NCI-H187 treated with DMSO at 0.1 percent for 48 hours (cell line): Measurements from ENCODE around the gene PSMD7.

Source experiments
- DNase-seq: peaks from one replicate; lab custom pipeline; 2025; lab: John Stamatoyannopoulos, UW

Gene PSMD7

DNA sequence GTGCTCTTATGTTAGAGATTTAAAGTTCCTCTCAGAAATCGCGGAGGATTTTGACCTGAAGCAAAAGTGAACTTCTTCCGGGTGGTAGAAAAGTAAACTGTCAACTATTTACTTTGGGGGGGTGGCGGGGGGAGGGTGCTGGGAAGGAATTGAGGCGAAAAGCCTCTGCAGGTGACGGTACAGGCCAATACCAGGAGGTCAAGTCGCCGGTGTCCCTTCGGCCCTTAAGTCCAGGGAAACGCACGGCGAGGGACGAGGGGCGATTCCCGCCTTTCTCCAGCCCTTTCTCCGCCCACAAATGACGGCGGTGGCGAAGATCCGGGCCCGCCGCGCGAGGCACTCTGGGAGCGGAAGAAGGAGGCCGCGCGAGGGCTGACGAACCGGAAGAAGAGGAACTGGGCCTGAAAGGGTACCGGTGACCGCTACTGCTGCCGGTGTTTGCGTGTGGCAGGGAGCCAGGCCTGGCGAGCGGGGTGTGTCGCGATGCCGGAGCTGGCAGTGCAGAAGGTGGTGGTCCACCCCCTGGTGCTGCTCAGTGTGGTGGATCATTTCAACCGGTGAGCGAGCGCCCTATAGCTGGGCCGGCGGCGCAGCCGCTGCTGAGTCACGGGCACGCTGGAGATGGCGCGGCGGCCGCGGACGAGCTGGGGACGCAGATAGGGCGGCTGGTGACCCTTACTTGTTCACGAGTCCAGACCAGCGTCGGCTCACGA, at the start of gene PSMD7:
Gene PSMD7, plus strand, starts transcription at position 383 of the 713 bp plus-strand sequence. Its CDS starts 101 bp downstream, at position 484.
- no peak for DNase-seq

DNA sequence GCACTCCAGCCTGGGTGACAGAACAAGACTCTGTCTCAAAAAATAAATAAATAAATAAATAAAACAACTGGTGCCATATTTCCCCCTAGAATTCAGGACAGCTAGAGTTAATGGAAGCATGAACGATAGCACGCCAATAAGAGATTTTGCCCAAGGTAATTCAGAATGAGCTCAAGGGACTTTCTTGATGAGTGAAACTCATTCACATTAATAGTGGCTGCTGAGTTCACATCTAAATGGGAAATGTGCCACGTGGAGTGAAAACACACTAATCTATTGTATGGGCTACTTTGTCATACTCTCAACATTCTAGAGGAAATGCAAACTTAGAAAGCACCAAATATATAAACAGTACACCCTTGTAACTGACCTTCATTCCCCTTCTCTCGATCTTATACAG, 47.4 kb upstream of the PSMD7 start:
- DNase-seq, result no peak

DNA sequence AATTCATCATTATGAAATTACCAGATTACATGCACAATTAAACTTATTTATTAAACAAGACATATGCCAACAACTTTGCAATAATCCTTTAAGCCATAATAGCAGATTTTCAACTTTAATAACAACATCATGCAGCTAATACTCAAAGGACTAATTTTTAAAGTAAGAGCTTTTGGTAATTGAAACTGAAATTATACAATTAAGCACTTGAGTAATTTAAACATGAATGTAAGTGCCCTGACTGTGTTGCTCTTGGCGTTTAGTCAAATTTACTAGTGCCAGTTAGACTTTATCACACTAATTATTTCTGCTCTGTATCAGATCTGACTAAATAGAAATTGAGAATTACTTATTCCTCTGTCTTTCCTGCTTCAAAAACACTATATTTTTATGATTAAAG, 46.8 kb upstream of the PSMD7 start:
- DNase-seq, result no peak

DNA sequence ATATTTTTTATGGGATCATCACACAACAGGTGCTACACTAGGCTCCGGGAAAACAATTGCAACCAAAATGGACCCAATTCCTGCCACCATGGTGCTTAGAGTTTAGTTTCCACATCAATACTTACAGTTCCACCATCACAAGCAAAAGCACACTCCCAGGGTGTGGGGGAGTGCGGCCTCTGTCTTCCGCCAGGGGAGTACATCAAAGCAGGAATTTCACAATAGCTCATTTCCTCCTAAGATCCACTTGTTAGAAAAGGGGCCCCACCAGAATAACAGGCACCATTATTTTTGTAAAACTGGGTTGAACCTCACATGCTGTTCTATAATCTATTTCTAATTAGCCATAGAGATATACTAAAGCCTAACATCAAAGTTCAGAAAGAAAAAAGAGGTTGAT, 44.3 kb upstream of the PSMD7 start:
- no peak for DNase-seq

DNA sequence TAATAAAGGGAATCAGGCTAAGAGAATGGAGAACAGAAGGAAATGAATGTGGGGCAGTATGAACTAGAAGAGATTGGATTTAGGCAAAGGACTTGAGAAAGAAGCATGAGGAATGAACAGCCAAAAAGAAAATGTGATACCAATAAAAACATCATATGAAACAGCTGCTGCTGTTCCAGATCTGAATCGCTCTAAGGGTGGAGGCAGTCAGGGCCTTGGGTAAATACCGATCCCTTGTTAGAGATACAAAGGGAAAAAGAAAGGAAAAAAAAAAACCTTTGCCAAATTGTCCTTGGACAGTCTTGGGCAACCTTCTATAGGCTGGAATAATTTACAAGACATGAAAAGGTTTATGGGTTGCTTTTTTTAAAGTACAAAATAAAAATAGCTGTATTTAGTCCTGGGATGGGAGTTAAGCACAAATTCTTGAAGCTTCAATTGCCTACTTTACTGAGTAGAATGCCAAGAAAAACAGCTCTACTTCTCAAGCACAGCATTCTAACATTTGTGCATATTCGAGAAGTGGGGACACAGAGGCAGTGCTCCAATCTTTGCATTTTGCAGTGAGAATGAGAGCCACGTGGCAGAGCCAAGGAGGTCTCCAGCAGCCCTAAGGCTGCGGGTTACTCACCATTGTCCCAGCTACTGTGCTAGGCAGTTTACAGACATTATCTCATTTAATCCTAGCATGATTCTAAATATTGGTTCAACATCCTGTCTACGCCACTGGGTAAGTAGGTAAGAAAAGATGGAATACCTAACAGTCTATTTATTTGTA, 43.3 kb upstream of the PSMD7 start:
- no peak for DNase-seq

DNA sequence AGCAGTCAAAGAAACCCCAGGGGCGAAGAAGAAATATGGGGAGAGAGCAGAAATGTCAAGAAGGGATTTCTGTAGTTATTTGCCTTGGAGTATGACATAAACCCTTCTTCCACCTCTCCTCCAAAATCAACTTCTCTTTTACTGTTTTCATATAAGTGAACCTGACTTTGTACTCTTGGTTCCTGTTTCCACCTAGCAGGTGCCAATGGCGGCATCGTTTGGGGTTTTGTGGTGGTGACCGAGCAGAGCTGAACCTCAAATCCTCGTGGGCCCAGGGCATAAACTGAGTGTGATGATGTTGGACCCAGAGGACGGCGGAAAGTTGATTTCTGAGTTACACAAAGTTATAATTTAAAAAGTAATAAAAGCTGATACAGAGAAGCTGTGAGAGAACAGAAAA, 39.6 kb upstream of the PSMD7 start:
- no peak for DNase-seq

DNA sequence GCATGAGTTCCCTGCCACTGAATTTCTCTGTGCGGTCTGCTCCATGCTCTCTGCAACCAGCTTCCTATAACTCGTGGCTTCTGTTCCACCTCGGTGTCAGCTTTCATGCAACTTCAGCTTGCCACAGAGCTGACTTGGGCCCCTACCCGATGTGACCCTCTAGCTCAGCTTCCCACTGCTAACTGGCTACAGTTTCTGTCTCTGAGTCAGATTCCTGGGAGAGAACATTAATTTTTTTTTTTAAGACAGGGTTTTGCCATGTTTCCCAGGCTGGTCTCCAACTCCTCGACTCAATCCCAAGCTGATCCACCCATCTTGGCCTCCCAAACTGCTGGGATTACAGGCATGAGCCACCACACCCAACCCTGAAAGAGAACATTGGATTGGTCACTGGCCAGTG, 35.5 kb upstream of the PSMD7 start:
- no peak for DNase-seq

DNA sequence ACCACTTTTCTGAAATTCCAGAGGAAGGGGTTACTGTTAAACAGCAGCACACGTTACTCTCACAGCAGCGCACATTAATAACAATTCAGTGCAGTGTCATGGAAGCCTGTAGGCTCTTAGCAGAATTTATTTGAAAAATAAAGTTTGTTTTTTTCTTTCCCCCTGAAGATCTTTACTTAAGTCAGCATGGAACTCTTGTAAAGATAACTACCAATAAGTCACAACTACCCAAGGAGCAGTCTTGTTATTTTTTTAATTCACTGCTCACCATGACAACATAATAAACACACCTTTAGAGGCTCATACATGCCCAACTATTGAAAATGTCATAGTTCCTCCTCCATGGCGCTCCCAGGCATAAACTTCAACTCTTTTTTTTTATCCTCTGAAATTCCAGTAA, 31.8 kb upstream of the PSMD7 start:
- DNase-seq, result no peak

DNA sequence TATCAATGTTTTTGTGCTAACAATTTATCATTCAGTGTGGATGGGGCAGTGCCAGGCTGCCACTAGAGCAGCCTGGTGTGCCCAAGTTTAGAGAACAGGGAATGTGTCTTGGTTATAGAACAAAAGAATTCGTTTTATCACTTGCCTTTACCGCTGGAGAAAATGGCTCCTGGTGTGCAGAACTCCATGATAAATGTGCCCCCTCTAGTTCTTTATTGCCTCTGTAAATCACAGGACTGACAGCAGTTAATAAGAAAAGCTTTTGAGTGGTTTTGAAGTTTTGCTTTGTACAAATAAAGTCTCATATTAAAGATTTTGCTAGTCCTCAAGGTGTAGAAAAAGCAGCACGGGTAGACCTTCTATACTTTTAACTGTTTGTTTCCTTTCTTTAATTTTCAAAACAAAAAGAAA, 28.2 kb upstream of the PSMD7 start:
- DNase-seq, result peak; percentile 4

DNA sequence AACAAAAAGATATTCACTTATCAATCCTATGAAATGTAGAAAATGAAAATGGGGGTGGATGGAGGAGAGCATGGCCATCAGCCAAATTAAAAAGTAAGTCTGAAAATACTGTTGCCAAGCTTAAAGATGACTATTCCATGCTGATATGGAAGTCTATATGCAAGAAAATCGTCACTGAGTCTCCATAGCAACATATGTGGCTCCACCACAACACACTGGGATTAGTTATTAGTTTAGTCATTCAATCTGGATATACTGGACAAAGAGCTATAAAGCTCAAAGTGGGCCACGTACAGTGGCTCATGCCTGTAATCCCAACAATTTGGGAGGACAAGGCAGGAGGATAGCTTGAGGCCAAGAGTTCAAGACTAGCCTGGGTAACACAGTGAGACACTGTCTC, 24.7 kb upstream of the PSMD7 start:
- DNase-seq, result no peak

DNA sequence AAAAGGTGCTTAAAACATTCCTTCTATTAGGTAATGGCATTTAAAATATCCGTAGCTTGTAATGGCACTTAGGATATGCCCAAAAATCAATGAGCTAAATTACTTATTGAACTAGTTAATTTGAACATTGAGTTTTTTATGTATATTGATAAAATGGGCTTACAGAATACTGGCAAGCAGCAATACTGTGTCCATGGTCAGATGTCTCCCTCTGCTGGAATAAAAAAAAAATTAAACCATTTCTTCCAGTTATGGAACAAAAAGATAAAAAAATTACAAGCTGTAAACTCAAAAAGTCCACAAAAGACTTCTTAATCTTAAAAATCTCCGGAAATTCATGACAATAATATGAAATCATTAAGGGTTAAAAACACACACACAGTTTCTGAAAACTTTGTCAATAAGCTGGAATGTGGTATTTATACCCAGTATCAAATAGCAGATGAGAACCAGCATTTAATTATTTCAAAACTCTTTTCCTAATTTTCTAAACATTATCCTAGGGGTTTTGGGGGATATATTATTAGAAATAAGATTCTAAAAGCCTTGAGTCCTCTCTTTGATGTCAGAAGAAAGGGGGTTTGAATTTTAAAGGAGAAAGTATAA, 21.5 kb upstream of the PSMD7 start:
- no peak for DNase-seq

DNA sequence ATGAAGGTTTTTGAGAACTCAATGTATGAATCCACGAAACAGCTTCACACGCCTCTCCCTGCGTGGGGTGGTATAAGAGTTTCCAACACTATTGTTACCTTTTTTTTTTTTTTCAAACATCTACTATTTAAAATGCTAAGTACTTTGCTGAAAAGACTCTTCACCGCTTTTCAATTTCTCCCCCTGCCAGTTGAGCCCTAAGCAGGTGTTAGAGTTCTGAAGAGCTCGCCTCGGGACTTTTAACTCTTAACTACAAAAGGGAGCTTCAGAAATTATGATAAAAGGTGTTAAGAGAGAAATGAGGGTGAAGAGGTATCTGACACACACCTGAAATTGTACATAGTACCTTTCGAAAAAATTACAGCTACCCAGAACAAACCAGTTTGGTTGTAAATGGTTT, 20.9 kb upstream of the PSMD7 start:
- peak; percentile 4 for DNase-seq

DNA sequence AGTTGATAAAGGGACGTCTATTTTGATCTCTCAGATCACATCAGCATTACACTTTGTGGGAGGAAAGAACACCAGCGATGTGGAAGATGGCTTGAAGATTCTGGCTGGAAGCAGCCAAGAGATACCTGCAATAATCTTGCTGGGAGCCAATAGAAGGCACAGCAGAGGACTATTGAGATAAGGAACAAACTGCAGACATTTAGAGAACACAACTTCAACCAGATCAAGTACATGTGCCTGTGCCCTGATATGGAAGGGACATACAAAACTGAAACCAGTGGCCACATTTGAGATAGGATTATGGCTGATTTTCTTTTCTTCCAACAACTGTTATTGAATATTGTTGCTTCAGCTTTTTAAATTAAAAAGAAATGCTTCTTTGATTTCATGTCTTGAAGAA, 18.6 kb upstream of the PSMD7 start:
- DNase-seq, result no peak

DNA sequence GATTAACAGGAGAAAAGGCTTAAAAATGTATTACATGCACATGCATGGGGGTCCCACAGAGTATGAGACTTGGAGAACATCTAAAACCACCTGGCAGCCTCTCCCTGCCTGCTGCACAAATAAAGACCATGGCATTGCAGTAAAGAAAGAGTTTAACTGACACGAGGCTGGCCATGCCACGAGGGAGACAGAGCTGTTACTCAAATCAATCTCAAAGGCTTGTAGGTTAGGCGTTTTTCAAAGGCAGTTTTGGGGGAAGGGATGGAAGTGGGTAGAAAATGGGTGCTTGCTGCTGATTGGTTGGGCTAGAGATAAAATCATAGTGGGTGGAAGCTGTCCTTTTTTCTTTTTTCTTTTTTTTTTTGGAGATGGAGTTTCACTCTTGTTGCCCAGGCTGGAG, 17.3 kb upstream of the PSMD7 start:
- no peak for DNase-seq

DNA sequence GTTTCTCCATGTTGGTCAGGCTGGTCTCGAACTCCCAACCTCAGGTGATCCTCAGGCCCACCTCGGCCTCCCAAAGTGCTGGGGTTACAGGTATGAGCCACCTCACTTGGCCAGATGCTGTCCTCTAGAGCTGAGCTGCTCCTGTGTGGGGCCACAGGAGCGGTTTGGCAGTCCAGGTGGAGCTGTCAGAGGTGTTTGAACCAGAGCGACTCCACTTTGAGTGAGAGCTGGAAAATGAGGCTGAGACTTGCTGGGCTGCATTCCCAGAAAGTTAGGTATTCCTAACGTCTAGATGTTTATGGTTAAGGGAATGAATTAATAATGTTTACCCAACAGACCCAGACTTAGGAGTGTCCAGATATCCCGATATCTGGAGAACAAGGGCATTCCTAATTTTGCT, 16.8 kb upstream of the PSMD7 start:
- no peak for DNase-seq

DNA sequence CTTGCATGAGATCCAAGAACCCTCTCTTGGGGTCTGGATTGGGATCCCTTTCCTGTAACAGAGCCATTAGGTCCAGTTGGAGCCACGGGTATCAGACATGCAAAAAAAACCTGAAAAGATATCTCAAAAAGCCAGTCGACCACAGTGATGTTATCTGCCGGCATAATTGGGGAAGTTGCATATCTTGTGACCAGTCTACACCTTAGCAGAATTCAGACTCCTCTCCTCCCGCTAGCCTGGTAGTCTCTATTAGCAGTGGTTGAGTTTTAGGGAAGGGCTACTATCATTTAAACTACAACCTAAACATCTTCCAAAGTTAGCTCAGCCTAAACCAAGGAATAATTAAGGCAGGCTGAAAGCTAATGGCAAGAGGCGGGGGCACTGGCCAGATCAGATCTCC, 16.2 kb upstream of the PSMD7 start:
- DNase-seq, result no peak

DNA sequence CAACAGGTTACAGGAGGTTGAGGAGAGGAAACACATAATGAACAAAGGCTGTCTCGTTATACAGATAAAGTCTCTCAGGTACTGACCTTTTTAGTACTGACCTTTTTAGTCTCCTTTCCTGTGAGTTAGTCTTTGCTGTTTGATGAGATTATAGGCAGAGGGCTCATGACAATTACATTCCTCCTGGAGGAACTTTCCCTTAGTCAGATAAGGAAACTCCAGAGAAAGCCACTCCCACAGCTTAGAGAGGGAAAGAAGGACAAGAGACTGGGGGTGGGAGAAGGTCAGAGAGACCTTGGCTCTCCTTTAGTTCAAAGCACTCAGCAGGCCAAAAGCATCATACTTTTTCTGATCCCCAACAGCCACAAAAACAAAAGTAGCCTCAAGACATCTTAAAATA, 15.3 kb upstream of the PSMD7 start:
- no peak for DNase-seq

DNA sequence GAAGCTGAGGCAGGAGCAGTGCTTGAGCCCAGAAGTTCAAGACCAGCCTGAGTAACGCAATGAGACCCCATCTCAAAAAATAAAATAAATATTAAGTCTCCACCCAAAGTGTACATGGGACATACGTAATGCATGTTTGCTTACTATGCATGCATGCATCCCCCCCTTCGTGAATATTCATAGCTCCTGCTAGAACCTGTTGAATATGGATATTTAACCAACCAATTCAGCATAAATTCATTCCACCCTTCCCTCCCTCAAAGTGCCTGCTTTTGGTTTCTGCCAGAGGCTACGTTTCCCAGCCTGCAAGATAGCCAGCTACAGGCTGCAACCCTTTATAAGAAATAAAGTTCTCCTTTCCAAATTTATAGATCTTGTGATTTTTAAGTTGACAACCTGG, 12.9 kb upstream of the PSMD7 start:
- DNase-seq, result no peak

DNA sequence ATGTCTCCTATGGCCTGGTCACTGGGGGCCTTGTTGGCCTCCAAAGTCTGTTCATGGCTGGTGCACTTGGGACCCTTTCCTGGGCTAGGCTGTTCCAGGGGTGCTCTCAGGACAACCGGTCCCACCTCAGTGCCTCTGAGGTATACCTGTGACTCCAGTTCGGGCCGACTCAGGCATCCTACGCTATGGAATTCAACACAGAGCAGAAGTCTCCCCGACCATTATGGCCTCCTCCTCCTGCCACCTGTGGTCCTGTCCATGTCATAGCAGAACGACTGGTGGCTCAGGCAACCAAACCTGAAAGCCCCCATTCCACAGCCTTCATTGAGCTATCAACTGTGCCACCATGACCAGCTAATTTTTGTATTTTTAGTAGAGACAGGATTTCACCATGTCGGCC, 8.5 kb upstream of the PSMD7 start:
- no peak for DNase-seq

DNA sequence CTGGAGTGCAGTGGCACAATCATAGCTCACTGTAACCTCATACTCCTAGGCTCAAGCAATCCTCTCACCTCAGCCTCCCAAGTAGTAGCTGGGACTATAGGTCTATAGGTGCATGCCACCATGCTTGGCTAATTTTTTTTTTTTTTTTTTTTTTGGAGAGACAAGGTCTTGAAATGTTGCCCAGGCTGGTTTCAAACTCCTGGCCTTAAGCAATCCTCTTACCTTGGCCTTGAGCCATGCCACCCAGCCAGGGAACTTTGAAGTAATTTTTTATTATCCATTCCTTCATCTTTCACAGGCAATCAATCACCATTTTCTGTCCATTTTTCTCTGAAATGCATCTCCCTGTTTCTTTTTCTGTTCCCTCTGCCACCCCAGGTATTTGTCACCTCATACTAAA, 6.3 kb upstream of the PSMD7 start:
- DNase-seq, result no peak

DNA sequence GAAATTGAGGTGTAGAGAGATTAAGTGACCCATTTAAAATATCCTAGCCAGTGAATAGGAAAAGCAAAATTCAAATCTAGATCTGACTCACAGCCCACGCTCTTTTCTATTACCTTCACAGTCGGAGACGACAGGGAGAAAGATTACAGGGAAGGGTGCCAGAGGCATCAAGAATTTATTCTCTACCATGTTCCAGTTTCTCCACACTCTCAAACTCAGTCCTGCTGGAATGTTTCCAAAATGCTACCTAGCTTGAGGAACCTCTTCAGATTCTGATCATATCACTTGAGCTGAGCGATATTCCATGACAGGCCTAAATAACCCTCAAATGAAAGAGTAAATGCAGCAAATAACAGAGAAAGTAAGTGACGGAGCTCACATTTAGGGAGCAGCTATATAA, 5.4 kb upstream of the PSMD7 start:
- DNase-seq, result no peak

DNA sequence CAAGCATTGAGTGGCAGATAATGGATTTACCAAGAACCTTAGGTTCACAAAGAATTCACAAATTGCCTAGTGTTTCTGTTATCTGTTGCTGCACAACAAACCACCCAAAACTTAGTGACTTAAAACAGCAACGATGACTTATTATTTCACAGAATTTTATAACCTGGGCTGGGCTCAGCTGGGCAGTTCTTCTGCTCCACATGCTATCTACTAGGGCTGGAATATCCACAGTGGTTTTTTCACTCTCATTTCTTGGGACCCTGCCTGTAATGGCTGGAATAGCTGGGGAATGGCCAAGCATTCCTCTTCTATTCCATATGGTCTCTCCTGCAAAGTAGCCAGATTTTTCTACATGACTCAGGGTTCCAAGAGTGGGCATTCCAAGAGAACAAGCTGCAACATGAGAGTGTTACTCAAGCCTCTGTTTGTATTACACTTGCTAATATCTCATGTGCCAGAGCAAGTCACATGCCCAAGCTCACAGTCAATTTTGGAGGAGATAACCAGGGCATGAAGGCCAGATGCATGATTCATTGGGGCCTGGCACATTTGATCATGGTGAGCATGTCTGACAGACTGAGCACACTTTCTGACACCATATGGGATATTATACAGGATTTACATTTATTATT, 4.9 kb upstream of the PSMD7 start:
- DNase-seq, result no peak

DNA sequence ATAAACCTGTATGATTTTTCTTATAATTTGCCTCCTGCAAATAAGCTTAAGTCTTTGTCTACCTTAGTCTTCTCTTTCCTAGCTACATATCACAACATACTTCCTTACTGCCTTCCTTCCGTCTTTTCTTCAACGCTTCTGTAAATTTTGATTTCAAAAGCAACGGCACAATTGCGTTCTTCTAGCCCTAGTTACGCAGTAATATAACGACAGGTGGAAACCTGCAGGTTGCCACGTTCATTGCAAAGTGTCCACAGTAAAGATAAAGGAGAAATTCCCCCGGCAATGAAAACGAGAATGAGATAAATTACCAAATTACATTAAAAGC, 546 bp upstream of the PSMD7 start:
- no peak for DNase-seq
